SK-N-SH (cell line): ENCODE measurements around the gene SLC36A4. TPM values are rescaled to one million over a fixed set of nuclear protein-coding genes. Genes with fewer than 3 reads are reported as not detected.
"Not testable (repeated sequence)": the region's sequence is repeated elsewhere in the genome, so short reads cannot be mapped to it uniquely, and the experiment has no call there.

ENCODE experiments used
- CTCF ChIA-PET: fragments of 300-600, 350-600 bp; formaldehyde crosslinking; extraction: SDS; loops from one replicate; lab custom pipeline; 2021; lab: Yijun Ruan, JAX
- POLR2A ChIA-PET: fragments of 350-600 bp; sonication (Branson Sonifier 250); formaldehyde crosslinking; extraction: SDS; loops from one replicate; lab custom pipeline; 2020; ENCODE audit warnings: antibody characterized with exemption, inconsistent platforms; lab: Yijun Ruan, JAX
- DNase-seq: peaks from one replicate; pipeline ENCODE4 v3.0.0; 2012
- H2AFZ ChIP-seq: fragments of 200-600 bp; sonication (generic); 2 replicates; pipeline ENCODE4 v1.8.1; 2016; ENCODE audit warnings: antibody characterized with exemption, mild to moderate bottlenecking, low read depth
- H3F3A ChIP-seq: fragments of 200-600 bp; sonication (generic); replicated peaks from 2 replicates; pipeline ENCODE3; 2016; ENCODE audit warnings: antibody characterized with exemption, mild to moderate bottlenecking; ENCODE audit not compliant: insufficient read depth
- H3K27ac ChIP-seq, 2 experiments: fragments of 200-500 bp in 1 of 2; fragments of 200-600 bp in 1 of 2; sonication (Bioruptor generic) in 1 of 2; sonication (generic), shearing (Covaris generic) in 1 of 2; 2 replicates each; pipeline versions ENCODE4 v1.5.1 to v1.6.1; 2014 to 2016; ENCODE audit warnings: low read depth in 2 of 2, inconsistent platforms in 1 of 2, low read length in 1 of 2, mild to moderate bottlenecking in 1 of 2, mixed read lengths in 1 of 2
- H3K27me3 ChIP-seq: fragments of 200-600 bp; sonication (generic), shearing (Covaris generic); 2 replicates; pipeline ENCODE4 v1.6.1; 2016; ENCODE audit warnings: mixed run types; ENCODE audit not compliant: insufficient read depth
- H3K36me3 ChIP-seq, 2 experiments: fragments of 200-500 bp in 1 of 2; fragments of 200-600 bp in 1 of 2; sonication (Bioruptor generic) in 1 of 2; sonication (generic) in 1 of 2; replicated peaks in 1 of 2; 2 replicates each; pipeline versions ENCODE3 to v1.5.1; 2014 to 2016; ENCODE audit warnings: low read length in 1 of 2, mild to moderate bottlenecking in 1 of 2; ENCODE audit not compliant: insufficient read depth in 2 of 2, control insufficient read depth in 1 of 2
- H3K4me1 ChIP-seq, 2 experiments: fragments of 200-500 bp in 1 of 2; fragments of 200-600 bp in 1 of 2; sonication (Bioruptor generic) in 1 of 2; sonication (generic), shearing (Covaris generic) in 1 of 2; 2 replicates each; pipeline versions ENCODE4 v1.5.1 to v1.6.1; 2014 to 2016; ENCODE audit warnings: low read depth in 1 of 2, low read length in 1 of 2, mixed run types in 1 of 2; ENCODE audit not compliant: insufficient read depth in 2 of 2, control insufficient read depth in 1 of 2
- H3K4me2 ChIP-seq: fragments of 200-600 bp; sonication (generic), shearing (Covaris generic); 2 replicates; pipeline ENCODE4 v1.6.1; 2017; ENCODE audit warnings: mixed run types
- H3K4me3 ChIP-seq, 2 experiments: fragments of 200-500 bp in 1 of 2; fragments of 200-600 bp in 1 of 2; sonication (Bioruptor generic) in 1 of 2; sonication (generic), shearing (Covaris generic) in 1 of 2; 2 replicates each; pipeline versions ENCODE4 v1.5.1 to v1.8.1; 2014 to 2016; ENCODE audit warnings: low read depth in 2 of 2, inconsistent platforms in 1 of 2, low read length in 1 of 2, mild to moderate bottlenecking in 1 of 2, mixed read lengths in 1 of 2, moderate library complexity in 1 of 2
- H3K79me2 ChIP-seq: fragments of 200-600 bp; sonication (generic); 2 replicates; pipeline ENCODE4 v1.8.1; 2017; ENCODE audit warnings: mild to moderate bottlenecking; ENCODE audit not compliant: insufficient read depth
- H3K9ac ChIP-seq: fragments of 200-600 bp; sonication (generic); 2 replicates; pipeline ENCODE4 v1.6.1; 2017; ENCODE audit warnings: mixed run types
- H3K9me2 ChIP-seq: fragments of 200-600 bp; sonication (generic); 2 replicates; pipeline ENCODE4 v1.6.1; 2017; ENCODE audit warnings: mixed run types
- H3K9me3 ChIP-seq: fragments of 200-600 bp; sonication (generic); 2 replicates; pipeline ENCODE4 v1.6.1; 2017; ENCODE audit warnings: mixed run types, mild to moderate bottlenecking, moderate library complexity
- H4K20me1 ChIP-seq: fragments of 200-600 bp; sonication (generic); 2 replicates; pipeline ENCODE4 v1.6.1; 2017; ENCODE audit warnings: mild to moderate bottlenecking, mixed run types; ENCODE audit not compliant: insufficient read depth
- EZH2phosphoT487 ChIP-seq: fragments of 200-600 bp; sonication (generic); IDR thresholded peaks from 2 replicates; pipeline ENCODE4 v1.6.1; 2017; ENCODE audit warnings: low read depth, mixed run types, mild to moderate bottlenecking, antibody characterized with exemption, moderate library complexity, borderline replicate concordance
- FOSL2 ChIP-seq: IDR thresholded peaks from 2 replicates; pipeline ENCODE4 v1.4.0; 2012; ENCODE audit warnings: low read depth, mild to moderate bottlenecking, moderate library complexity, borderline replicate concordance
- FOXJ3 ChIP-seq: sonication (generic); formaldehyde crosslinking; IDR thresholded peaks from 2 replicates; pipeline ENCODE4 v1.5.1; 2020; ENCODE audit warnings: mild to moderate bottlenecking, missing genetic modification reagents
- FOXM1 ChIP-seq: IDR thresholded peaks from 2 replicates; pipeline ENCODE4 v1.4.0; 2012; ENCODE audit warnings: low read depth, mild to moderate bottlenecking
- GABPA ChIP-seq: IDR thresholded peaks from 2 replicates; pipeline ENCODE4 v1.4.0; 2012; ENCODE audit warnings: low read depth, mild to moderate bottlenecking
- GATA2 ChIP-seq: sonication (generic); formaldehyde crosslinking; IDR thresholded peaks from 2 replicates; pipeline ENCODE4 v1.5.0; 2020; ENCODE audit warnings: mild to moderate bottlenecking, missing genetic modification reagents
- JUND ChIP-seq: IDR thresholded peaks from 2 replicates; pipeline ENCODE4 v1.4.0; 2012
- MEF2A ChIP-seq: IDR thresholded peaks from 2 replicates; pipeline ENCODE4 v1.4.0; 2012; ENCODE audit warnings: low read depth, borderline replicate concordance
- NRF1 ChIP-seq: IDR thresholded peaks from 2 replicates; pipeline ENCODE4 v1.6.1; 2012; ENCODE audit warnings: low read depth, mild to moderate bottlenecking, low read length
- POLR2AphosphoS5 ChIP-seq: IDR thresholded peaks from 2 replicates; pipeline ENCODE4 v1.6.1; 2012; ENCODE audit warnings: low read depth, low read length
- RAD21 ChIP-seq: IDR thresholded peaks from 2 replicates; pipeline ENCODE4 v1.6.1; 2012; ENCODE audit warnings: mild to moderate bottlenecking, low read length
- RCOR1 ChIP-seq: fragments of 150-350 bp; IDR thresholded peaks from 2 replicates; pipeline ENCODE4 v1.6.1; 2017; ENCODE audit warnings: antibody characterized with exemption, low read length
- RXRA ChIP-seq: IDR thresholded peaks from 2 replicates; pipeline ENCODE4 v1.4.0; 2012; ENCODE audit warnings: low read depth, mild to moderate bottlenecking, borderline replicate concordance
- SIN3A ChIP-seq: IDR thresholded peaks from 2 replicates; pipeline ENCODE4 v1.6.1; 2012; ENCODE audit warnings: low read depth, mild to moderate bottlenecking, low read length, moderate library complexity, borderline replicate concordance
- SMC3 ChIP-seq: IDR thresholded peaks from 2 replicates; pipeline ENCODE4 v1.6.1; 2012; ENCODE audit warnings: low read depth, low read length, improper control_type of control experiment
- TAF1 ChIP-seq: IDR thresholded peaks from 2 replicates; pipeline ENCODE4 v1.6.1; 2012; ENCODE audit warnings: low read depth, mild to moderate bottlenecking, low read length, moderate library complexity, borderline replicate concordance
- TCF12 ChIP-seq: IDR thresholded peaks from 2 replicates; pipeline ENCODE4 v1.4.0; 2012
- YY1 ChIP-seq: IDR thresholded peaks from 2 replicates; pipeline ENCODE4 v1.4.0; 2012; ENCODE audit warnings: low read depth, mild to moderate bottlenecking
- WGBS: methylation state at CpG from one replicate; pipeline ENCODE4 v1.1.6; 2017; ENCODE audit warnings: low lambda C conversion rate; 5-methylcytosine and 5-hydroxymethylcytosine counted together
- polyA plus RNA-seq, 3 experiments: library from polyadenylated mRNA; depleted of rRNA; stranded (reverse); fragments of >200 nt; gene quantifications; 2 replicates each; pipeline ENCODE4 v1.2.3, GENCODE V29; 2012

The SLC36A4 gene
- polyA plus RNA-seq, 1 of the 3 experiments (the other 2 are of a cell fraction), result 9.7 TPM

GRCh38 chr11:93114304-93114703 is 83.5 kb downstream of the SLC36A4 start:
- Histone ChIP-seq H3K36me3 (no peaks in the 10 kb centered on the region), H3K27ac (no peak overlapping the region), H4K20me1 (no peaks in the 10 kb centered on the region), H3K9me2 (no peaks in the 10 kb centered on the region), H3K4me3 (no peak overlapping the region), H3K27me3 (no peaks in the 10 kb centered on the region), H3K4me1 (no peaks in the 10 kb centered on the region), H2AFZ (no peak overlapping the region), H3K4me2 (no peak overlapping the region), H3K9me3 (no peaks in the 10 kb centered on the region), H3K9ac (no peak overlapping the region), H3F3A (no peaks in the 10 kb centered on the region), H3K79me2 (no peaks in the 10 kb centered on the region)
- CTCF ChIA-PET, result interaction anchor here (0.8 to 1.5 kb wide), 2 partner anchors 25 to 173 kb away, joined by 3 to 4 read pairs; no protein-coding TSS in a partner anchor
- DNase-seq, result no peak
- 68% methylated on average over 4 of the region's 4 CpGs for WGBS
- POLR2A ChIA-PET, result no interaction called here
- no peak for TF ChIP-seq MEF2A
- no peak for TF ChIP-seq FOXM1
- TF ChIP-seq GABPA, result no peak
- TF ChIP-seq SMC3, result no peak
- TF ChIP-seq GATA2 (CRISPR knock-in tag), result no peak
- no peak for TF ChIP-seq RCOR1
- no peak for TF ChIP-seq JUND
- no peak for TF ChIP-seq YY1
- TF ChIP-seq FOSL2, result no peak
- no peak for TF ChIP-seq SIN3A
- no peak for TF ChIP-seq TAF1
- TF ChIP-seq RAD21, result no peak
- no peak for TF ChIP-seq RXRA
- no peak for TF ChIP-seq TCF12
- TF ChIP-seq FOXJ3 (CRISPR knock-in tag), result no peak

- Histone ChIP-seq H3K9me2 (no peaks in the 10 kb centered on the region), H3F3A (no peaks in the 10 kb centered on the region), H4K20me1 (no peaks in the 10 kb centered on the region), H3K27me3 (no peaks in the 10 kb centered on the region), H3K9ac (no peak overlapping the region), H2AFZ (no peak overlapping the region), H3K9me3 (no peaks in the 10 kb centered on the region), H3K27ac (no peak overlapping the region), H3K4me2 (no peak overlapping the region), H3K79me2 (no peaks in the 10 kb centered on the region), H3K4me3 (no peak overlapping the region), H3K4me1 (no peaks in the 10 kb centered on the region), H3K36me3 (no peaks in the 10 kb centered on the region)
- POLR2A ChIA-PET, result no interaction called here
- WGBS, result 88% methylated on average over 2 of the region's 3 CpGs
- DNase-seq, result no peak
- CTCF ChIA-PET, result interaction anchor here (0.8 to 1.5 kb wide), 2 partner anchors 25 to 172 kb away, joined by 3 to 4 read pairs; no protein-coding TSS in a partner anchor
- TF ChIP-seq RAD21, result no peak
- no peak for TF ChIP-seq NRF1
- no peak for TF ChIP-seq JUND
- TF ChIP-seq POLR2AphosphoS5, result no peak
- no peak for TF ChIP-seq SIN3A
- no peak for TF ChIP-seq GABPA
- no peak for TF ChIP-seq FOXJ3 (CRISPR knock-in tag)
- no peak for TF ChIP-seq EZH2phosphoT487
Measured at GRCh38 chr11:93113824-93114223, 84.0 kb downstream of the SLC36A4 start.

GRCh38 chr11:93111147-93111546 is 86.6 kb downstream of the SLC36A4 start:
- H3K27me3 ChIP-seq, H3K4me3 ChIP-seq, H3K4me1 ChIP-seq, H3K36me3 ChIP-seq, H4K20me1 ChIP-seq, POLR2A ChIA-PET, H3K9me2 ChIP-seq, H3K27ac ChIP-seq, H3K4me2 ChIP-seq, DNase-seq, H3F3A ChIP-seq, H3K9ac ChIP-seq, H3K9me3 ChIP-seq, H2AFZ ChIP-seq, H3K79me2 ChIP-seq: not testable (repeated sequence)
- CTCF ChIA-PET, result interaction anchor here (1.0 kb wide), 1 partner anchor 16 kb away, joined by 3 read pairs; no protein-coding TSS in a partner anchor
